ENCODE measurements around the gene ARMC2. TPM values are rescaled to one million over a fixed set of nuclear protein-coding genes. Genes with fewer than 3 reads are reported as not detected.

Gene ARMC2, protein sequence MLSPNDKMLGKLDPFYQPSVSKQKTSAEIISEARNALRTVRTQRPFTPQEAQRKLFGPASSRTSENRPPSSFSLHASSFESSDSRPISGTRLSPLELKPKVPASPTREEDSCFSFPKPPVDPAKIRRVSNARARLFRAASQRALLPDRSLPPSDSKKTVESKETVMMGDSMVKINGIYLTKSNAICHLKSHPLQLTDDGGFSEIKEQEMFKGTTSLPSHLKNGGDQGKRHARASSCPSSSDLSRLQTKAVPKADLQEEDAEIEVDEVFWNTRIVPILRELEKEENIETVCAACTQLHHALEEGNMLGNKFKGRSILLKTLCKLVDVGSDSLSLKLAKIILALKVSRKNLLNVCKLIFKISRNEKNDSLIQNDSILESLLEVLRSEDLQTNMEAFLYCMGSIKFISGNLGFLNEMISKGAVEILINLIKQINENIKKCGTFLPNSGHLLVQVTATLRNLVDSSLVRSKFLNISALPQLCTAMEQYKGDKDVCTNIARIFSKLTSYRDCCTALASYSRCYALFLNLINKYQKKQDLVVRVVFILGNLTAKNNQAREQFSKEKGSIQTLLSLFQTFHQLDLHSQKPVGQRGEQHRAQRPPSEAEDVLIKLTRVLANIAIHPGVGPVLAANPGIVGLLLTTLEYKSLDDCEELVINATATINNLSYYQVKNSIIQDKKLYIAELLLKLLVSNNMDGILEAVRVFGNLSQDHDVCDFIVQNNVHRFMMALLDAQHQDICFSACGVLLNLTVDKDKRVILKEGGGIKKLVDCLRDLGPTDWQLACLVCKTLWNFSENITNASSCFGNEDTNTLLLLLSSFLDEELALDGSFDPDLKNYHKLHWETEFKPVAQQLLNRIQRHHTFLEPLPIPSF
- total RNA-seq (2014; rRNA removed; shearing (Covaris generic)) (0.21 and 2.6 TPM in 2 replicates), total RNA-seq (2022) (8.4 and 8.9 TPM in 2 replicates), Bru-seq, nascent RNA (percentile 32 among the genes with signal in this experiment), BruChase-seq, experiment 1, labeled RNA remaining after a 6-hour chase (percentile 37 among the genes with signal in this experiment), BruChase-seq, experiment 2, labeled RNA remaining after a 2-hour chase (percentile 39 among the genes with signal in this experiment)
- long read RNA-seq, partial matches to known transcripts, result 1 of 2 reads
- long read RNA-seq, other reads (novel, unspliced or antisense), result 1 of 2 reads

GRCh38 chr6:108848116-108848868, at the start of gene ARMC2:
ARMC2 (plus strand) TSS chr6:108848422; CDS start chr6:108854268, 5,846 bp downstream.
- peak within 1 kb of the TSS; percentile 89 for H3K4me2 ChIP-seq (ENCODE audit: low read length)
- no peaks in the 10 kb centered on the region for H3K9me3 ChIP-seq (ENCODE audit: low read length)
- CTCF ChIA-PET (ENCODE audit: unreplicated experiment), result interaction anchor here (1.0 to 1.3 kb wide), 4 partner anchors 10 to 230 kb away, joined by 3 read pairs; no protein-coding TSS in a partner anchor
- H4K20me1 ChIP-seq (ENCODE audit: insufficient read depth, low read length), result no peaks in the 10 kb centered on the region
- intact Hi-C loops (cut with micrococcal nuclease; ENCODE audit: unreplicated experiment), result no loop called here
- no peaks in the 10 kb centered on the region for H3K36me3 ChIP-seq (ENCODE audit: insufficient read depth, low read length)
- no peaks in the 10 kb centered on the region for H3K9me2 ChIP-seq (ENCODE audit: insufficient read depth, low read length)
- peak within 1 kb of the TSS; percentile 28 for H3K27ac ChIP-seq (ENCODE audit: low read depth, low read length, poor library complexity, severe bottlenecking)
- peak within 1 kb of the TSS; percentile 66 for H2AFZ ChIP-seq (ENCODE audit: low read length)
- no TSS peak for BruUV-seq (replicated peaks)
- peak within 1 kb of the TSS; percentile 80 for H3K4me3 ChIP-seq (ENCODE audit: low read depth, low read length, poor library complexity, severe bottlenecking)
- POLR2A ChIA-PET, result interaction anchor here (0.5 to 2.1 kb wide), 20 partner anchors 8 to 1498 kb away, joined by 3 to 15 read pairs (median 3); partner anchors contain the start of gene SESN1
- H3K4me1 ChIP-seq (ENCODE audit: insufficient read depth, low read length, poor library complexity, severe bottlenecking), result peaks cover 20% of the 10 kb centered on the region
- TF ChIP-seq, protein P1, sequence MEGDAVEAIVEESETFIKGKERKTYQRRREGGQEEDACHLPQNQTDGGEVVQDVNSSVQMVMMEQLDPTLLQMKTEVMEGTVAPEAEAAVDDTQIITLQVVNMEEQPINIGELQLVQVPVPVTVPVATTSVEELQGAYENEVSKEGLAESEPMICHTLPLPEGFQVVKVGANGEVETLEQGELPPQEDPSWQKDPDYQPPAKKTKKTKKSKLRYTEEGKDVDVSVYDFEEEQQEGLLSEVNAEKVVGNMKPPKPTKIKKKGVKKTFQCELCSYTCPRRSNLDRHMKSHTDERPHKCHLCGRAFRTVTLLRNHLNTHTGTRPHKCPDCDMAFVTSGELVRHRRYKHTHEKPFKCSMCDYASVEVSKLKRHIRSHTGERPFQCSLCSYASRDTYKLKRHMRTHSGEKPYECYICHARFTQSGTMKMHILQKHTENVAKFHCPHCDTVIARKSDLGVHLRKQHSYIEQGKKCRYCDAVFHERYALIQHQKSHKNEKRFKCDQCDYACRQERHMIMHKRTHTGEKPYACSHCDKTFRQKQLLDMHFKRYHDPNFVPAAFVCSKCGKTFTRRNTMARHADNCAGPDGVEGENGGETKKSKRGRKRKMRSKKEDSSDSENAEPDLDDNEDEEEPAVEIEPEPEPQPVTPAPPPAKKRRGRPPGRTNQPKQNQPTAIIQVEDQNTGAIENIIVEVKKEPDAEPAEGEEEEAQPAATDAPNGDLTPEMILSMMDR (conservative IDR thresholded peaks at IDR 0.05; ENCODE audit: low read length), result no peak
- TF ChIP-seq EZH2phosphoT487 (IDR thresholded peaks at IDR 0.05; ENCODE audit: borderline replicate concordance, low read depth, low read length), result no peak
- no peaks in the 10 kb centered on the region for H3K79me2 ChIP-seq (ENCODE audit: insufficient read depth, low read depth, low read length)
- DNase-seq (ENCODE audit: low spot score), result peak; percentile 92

GRCh38 chr6:108798670-108799353, 49.4 kb upstream of the ARMC2 start:
- Histone ChIP-seq H3K36me3 (ENCODE audit: insufficient read depth, low read length) (no peaks in the 10 kb centered on the region), H3K79me2 (ENCODE audit: insufficient read depth, low read depth, low read length) (no peaks in the 10 kb centered on the region), H3K9me3 (ENCODE audit: low read length) (no peaks in the 10 kb centered on the region), H3K27ac (ENCODE audit: low read depth, low read length, poor library complexity, severe bottlenecking) (no peak overlapping the region), H3K4me3 (ENCODE audit: low read depth, low read length, poor library complexity, severe bottlenecking) (no peak overlapping the region), H3K4me2 (ENCODE audit: low read length) (no peak overlapping the region), H4K20me1 (ENCODE audit: insufficient read depth, low read length) (no peaks in the 10 kb centered on the region), H3K4me1 (ENCODE audit: insufficient read depth, low read length, poor library complexity, severe bottlenecking) (no peaks in the 10 kb centered on the region), H3K9me2 (ENCODE audit: insufficient read depth, low read length) (no peaks in the 10 kb centered on the region), H2AFZ (ENCODE audit: low read length) (no peak overlapping the region)
- no peak for TF ChIP-seq EZH2phosphoT487 (IDR thresholded peaks at IDR 0.05; ENCODE audit: borderline replicate concordance, low read depth, low read length)
- TF ChIP-seq, protein P1 (conservative IDR thresholded peaks at IDR 0.05; ENCODE audit: low read length), result no peak
- no peak for DNase-seq (ENCODE audit: low spot score)
- no TSS peak for BruUV-seq (replicated peaks)
- POLR2A ChIA-PET, result interaction anchor here (0.8 to 1.0 kb wide), 3 partner anchors 15 to 269 kb away, joined by 3 read pairs; no protein-coding TSS in a partner anchor
- intact Hi-C loops (cut with micrococcal nuclease; ENCODE audit: unreplicated experiment), result no loop called here
- CTCF ChIA-PET (ENCODE audit: unreplicated experiment), result no interaction called here

All from OCI-LY7 (cell line).